HG03565 (cell line): ENCODE results near the gene LZTS3.
"Not testable (repeated sequence)": the region's sequence is repeated elsewhere in the genome, so short reads cannot be mapped to it uniquely, and the experiment has no call there.

ENCODE experiments used
- ATAC-seq: cut with Tn5 transposase; IDR thresholded peaks from one replicate; pipeline ENCODE4 v1.9.1; 2021; ENCODE audit warnings: mild to moderate bottlenecking, moderate library complexity; ENCODE audit not compliant: unreplicated experiment

LZTS3 gene

DNA sequence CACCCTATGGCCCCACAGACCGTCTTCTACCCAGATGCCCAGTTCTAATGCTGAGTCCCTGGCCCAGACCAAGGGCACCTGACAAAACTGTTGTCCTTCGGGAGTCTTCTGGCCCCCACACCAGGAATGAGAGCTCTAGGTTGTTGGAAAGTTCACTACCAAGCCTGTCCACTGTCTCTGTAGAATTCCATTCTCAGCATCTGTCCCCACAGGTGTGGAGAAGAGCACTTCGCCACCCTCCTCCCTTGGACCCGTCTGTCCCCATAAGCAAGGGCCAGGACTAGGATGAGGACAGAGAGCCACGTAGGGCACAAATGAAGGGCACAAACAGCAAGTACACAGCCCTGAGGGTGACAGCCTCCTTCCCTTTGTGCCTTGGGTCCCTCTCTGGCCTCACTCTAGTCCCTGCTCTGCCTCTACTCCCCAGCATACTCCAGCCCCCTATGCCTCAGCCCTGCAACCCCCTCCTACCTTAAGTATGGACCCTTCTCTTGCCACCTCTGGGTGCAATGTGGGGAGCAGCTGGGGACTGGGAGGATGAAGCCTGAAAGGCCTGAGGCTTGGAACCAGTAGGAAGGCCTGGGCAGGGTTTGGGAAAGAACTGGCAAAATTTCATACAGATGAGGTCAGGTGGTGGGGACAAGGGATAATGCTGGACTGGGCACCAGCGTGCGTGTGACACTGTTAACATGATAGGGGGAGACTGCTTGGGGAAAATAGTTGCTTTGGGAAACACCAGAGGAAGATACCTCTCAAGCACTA lies 4.3 kb downstream of the LZTS3 start:
- no peak for ATAC-seq

DNA sequence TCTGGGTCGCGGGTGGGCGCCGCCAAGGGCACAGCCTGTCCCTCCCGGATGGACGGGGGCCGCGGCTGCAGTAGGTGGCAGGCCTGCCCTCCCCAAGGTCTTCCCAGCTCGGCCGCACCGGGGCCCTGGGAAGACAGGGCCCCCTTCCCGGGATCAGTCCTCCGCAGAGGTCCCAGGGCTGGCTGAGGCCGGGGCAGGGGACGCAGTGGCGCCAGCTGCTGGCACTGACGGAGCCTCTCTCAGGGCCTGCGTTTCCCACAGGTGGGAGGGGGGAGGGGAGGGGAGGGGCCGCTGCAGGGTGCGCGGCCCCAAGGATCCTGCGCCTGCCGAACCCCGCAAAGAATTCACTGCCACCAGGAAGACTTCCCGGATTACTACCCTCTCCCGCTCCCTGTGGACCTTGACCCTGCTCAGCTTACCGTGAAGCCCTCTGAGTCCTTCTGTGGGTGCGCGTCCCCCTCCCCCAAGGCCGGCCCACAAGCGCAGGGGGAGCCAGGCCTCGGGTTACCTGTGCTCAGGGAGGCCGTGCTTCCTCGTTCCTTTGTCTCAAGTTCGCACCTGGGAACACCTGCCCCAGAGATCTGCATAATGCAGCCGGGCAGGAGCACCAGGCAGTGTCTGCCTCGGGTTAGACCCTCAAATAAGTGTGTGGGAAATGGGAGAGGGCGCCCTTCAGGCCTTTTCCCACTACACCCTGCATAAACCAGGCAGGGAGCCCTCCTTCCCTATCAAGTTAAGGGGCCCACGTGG lies 5.1 kb downstream of the LZTS3 start:
- ATAC-seq: no peak

DNA sequence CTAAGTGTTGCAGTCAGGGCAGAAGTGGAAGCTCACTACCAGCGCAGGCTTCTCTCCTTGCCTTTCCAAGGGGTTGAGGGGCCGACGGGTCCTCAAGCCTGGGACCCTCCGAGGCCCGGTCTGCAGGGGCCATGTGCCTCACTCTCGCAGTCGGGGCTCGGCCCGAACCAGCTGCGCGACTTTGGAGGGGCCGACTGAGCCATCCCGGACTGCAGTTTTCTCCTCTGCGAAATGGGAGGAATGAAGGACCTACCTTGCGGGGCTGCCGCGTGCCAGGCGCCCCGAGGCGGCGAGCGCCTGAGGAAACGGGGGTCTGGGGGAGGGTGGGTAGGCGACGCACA lies 5.6 kb downstream of the LZTS3 start:
- no peak for ATAC-seq

DNA sequence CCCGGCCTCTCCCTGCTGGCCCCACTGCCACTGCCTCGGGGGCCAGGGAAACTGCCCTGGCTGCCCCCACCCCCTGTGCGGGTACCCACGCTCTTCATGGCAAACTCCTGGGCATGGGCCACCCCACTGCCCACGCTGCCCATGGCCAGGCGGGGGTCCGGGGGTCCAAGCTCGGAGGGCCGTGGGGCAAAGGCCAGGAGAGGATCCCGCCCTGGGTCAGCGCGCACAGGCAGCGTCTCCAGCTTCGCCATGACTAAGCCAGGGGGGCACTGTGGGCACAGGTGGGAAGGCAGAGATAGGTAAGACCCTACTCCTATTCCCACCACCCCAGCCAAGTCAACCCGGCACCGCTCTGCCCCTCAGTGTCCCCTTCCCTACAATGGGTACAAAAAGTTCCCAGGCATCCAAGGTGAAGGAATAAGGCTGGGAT lies 6.4 kb downstream of the LZTS3 start:
- ATAC-seq: no peak

DNA sequence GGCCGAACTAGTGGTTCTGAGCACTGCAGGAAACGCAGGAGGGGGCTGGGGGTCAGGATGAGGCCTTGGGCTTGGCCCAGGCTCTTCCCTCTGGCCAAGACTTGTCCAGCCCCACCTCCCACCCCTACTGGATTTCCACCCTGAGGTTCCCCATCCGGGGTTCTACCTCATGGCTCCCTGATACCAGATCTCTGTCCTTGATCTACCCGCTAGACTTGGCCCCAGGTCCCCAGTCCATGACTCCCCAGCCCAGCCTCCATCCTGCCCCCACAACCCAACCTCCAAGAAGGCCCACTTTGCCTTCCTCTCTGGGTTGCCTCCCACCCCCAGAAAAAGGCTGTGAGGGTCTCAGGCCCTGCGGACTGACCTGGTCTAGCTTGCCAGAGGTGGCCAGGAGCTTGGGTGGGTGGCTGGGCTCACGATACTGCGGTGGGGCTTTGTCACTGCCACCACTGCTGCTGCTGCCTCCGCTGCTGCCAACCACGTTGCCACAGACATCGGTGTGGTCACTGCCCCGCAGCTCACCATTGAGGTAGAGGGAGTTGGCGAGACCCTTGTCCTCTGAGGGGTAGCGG lies 6.9 kb downstream of the LZTS3 start:
- no peak for ATAC-seq

DNA sequence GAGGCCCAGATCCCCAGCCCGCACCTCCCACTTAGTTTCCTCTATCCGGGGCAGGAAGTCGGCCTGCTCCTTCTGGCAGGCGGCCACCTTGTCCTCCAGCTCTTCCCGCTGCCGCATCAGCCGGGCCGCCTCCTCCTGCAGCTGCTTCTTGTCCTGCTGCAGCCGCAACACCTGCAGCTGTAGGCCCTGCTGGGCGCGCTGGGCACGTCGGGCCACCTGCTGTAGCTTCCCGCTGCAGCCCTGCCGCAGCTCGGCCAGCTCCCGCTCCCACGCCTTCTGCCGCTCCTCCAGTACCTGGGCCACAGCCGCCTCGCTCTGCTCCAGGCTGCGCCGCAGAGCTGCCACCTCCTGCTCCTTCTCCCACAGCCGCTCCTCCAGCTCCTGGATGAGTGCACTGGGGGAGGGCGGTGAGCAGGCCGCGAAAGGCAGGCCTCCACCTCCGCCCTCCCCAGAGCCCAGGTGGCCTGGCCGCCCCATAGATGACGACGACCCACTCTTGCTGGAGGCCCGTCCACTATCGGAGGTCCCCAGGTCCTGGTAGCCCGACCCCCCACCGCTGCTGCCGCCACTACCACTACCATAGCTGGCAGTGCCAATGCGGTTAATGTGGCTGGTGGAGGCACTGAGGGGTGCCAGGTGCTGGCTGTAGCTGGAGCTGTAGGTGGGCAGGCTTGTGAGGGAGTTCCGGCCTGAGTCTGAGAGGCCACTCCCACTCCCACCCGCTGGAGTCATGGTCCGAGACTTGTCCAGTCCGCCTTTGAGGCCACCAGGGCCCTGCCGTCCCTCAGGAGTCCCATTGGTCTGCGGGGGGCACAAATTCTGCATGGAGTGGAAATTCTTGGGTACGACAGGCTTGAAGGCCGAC lies 7.6 kb downstream of the LZTS3 start:
- ATAC-seq: no peak

DNA sequence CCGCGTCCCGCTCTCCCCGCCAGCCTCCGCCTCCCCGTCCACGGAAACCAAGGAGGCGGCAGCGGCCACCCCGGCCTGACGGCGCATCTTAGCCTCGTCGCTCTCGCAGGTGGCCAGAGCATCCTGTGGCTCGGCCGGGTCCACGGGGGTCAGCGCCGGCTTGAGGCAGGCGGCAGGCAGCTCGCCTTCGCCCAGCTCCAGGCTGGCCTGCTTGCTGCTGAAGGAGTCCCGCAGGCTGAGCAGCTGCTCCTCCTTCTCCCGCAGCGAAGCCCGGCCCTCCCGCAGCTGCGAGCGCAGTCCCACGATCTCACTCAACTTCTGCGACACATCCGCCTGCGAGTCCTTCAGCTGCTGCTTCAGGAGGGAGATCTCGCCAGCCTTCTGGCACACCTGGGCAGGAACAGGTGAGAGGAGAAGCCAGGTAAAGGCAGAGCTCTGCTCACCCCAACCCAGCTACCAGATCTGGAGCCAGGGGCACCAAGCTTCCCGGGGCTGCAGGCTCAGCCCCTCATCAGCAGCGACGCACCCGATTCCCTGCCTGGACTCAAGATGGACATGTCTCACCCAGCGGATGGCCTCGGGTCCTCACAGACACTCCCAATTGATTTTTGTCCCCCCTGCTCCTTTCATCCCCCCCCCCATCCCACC lies 8.5 kb downstream of the LZTS3 start:
- no peak for ATAC-seq

DNA sequence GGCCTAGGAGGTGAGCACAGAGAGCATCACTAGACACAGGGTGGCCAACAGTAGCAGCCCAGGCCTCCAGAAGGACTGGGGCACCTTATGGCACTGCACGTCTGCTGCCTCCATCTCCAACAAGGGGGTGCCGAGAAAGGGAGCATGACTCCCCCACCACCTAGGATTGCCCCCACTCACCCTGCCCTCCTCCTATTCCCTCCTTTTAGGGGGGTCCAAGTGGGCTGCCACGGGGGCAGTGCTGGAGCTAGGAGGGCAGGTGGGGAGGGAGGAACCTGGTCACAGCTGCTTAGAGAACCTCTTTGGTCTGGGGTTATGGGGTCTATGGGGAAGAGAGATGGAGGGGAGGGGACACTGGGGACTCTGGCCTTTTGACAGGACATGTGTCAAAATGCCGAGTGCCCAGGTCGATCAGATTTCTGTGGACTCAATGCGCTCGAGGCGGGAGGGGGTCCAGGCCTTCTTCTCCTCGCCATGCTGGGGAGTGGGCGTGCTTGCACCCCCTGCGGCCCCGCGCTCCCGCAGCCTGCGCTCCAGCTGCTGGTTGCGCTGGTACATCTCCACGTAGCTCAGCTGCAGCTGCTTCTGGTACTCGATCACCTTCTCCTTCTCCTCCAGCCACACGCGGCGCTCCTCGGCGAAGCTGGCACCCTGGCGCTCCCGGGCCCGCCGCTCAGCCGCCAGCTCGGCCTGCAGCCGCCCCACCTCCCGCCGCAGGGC lies 9.1 kb downstream of the LZTS3 start:
- no peak for ATAC-seq

DNA sequence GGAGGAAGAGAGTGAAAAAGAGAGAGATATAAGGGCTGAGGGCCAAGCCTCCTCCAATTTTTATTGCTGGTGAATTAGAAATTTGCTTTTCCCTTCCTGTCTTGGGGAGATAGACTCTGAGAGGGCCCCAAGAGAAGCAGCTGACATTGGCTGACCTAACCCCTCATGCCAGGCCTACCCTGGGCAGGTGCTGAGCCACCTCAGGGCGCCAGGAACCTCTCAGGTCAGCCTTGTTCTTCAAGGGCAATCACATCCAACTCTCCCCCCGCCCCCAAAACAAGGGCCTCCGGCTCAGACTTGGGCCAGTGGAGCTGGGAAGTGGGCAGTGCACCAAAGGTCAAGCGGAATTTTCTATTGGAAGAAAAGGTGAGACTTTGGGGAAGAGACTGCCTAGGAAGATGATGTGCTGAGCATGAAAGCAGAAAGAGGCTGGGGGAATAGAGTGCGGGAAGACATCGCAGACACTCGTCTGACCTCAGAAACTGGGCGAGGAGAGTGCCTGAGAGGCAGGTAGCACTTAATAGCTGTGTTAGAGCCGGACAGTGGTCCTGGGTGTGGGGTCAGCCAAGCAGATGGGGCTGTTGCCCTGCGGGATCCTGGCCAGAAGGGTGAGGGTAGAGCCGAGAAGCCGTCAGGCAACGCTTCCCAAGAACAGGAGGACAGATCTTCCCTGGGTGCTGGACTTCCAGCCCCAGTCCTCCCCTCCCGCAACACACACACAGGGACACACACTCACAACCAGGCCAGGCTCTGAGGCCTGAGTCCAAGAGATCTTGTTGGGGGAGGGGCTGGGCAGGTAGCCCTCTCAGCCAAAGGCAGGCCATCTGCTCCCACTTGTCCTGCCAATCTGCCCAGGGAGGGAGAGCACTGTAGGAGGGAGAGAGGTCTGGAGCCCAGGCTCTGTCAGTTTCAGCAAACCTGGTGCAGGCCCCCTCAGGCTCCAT lies 10.0 kb downstream of the LZTS3 start:
- ATAC-seq: no peak

DNA sequence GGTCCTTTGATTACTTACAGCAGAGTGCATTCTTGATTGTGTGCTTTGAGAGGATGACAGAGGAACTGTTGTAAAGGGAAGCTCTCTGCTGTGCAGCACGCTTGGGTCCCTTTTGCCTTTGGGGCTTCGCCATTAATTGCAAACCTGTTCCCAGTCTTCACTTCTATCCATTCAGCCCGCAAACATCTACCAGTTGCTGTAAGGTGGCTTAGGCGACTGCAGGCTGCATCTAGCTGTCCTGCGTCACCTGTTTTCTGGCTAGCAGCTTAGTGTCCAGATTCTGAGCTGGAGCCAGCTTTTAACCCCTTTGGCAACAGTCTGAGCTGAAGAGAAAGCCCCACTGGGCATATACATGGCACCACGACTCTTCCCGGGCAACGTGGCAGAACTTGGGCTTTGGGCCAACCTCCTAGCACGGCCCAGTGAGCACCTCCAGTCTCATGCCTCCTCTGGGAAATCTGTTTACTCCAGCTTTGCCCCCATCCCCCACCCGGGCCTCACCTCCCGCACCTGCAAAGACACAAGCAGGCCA lies 11.2 kb downstream of the LZTS3 start:
- ATAC-seq: no peak

DNA sequence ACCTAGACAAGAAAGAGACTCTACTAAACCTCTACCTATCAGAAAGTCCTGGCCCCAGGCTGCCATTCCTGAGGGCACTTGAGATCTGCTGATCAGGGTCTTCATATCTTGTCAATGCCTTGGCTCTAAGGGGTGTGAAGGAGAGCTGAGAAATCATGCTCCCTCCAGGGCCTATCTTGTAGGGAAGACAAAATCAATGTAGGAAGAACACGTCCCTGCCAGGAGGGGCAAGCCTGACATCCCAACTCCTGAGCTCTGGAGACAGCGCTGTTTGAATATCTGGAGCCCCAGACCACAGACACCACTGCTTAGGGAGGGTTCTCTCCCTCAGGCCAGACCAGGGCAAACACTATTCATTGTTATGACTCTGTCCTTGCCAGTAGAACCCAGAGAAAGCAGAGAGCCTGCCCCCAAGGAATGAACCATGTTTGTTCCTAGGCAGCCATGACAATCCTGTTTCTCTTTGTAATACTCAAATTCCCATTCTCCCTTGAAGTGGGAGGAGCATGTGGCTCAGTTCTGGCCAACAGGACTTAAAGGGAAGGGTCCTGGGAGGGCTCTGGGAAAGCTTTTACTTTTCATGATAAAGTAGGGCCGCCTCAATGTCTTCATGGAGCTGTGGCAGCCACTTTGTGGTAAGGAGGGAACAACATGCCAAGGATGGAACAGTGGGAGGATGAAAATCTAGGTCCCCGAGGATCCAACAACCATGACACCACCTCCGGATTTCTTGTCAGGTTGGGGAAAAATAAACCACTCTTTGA lies 11.9 kb downstream of the LZTS3 start:
- ATAC-seq: no peak

DNA sequence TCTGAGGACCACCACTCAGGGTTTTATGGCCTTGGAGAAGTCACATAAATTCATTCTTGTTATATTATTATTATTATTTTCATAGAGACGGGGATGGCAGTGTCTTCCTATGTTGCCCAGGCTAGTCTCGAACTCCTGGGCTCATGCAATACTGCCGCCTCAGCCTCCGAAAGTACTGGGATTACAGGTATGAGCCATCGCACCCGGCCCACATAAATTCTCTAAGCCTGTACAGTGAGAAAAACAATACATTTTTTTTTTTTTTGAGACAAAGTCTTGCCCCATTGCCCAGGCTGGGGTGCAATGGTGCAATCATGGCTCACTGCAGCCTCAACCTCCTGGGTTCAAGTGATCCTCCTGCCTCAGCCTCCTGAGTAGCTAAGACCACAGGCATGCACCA lies 12.9 kb downstream of the LZTS3 start:
- ATAC-seq: no peak

DNA sequence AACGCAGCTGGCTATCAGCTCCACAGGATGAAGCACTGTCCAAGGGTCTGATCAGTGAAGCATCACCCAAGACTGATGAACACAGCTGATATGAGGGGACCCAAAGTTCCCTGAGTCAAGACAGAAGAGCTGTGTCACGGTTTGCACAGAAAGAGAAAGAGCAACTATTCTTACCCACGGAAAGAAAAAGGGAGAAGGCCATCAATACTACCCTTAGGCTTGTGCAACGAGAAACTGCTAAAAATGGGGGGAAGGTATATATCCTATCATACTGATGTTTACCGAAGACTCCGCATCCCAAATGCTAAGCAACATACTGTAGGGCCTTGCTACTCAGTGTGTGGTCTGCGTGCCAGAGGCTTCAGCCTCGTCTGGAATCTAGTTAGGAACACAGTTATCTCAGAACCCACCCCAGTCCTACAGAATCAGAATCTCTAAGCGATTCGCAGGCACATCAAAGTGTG lies 14.3 kb downstream of the LZTS3 start:
- no peak for ATAC-seq

DNA sequence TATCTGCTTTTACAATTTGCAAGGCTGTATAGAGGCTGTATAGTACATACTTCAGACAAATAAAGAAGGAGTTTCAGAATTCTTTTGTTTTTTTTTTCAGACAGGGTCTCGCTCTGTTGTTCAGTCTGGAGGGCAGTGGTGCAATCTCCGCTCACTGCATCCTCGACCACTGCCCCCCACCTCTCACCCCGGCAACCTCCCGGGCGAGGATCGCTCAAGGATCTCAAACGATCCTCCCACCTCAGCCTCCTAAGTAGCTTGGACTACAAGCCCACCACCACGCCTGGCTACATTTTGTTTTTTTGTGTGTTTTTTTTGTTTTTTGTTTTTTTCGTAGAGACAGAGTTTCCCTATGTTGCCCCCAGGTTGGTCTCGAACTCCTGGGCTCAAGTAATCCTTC lies 15.5 kb downstream of the LZTS3 start:
- no peak for ATAC-seq

DNA sequence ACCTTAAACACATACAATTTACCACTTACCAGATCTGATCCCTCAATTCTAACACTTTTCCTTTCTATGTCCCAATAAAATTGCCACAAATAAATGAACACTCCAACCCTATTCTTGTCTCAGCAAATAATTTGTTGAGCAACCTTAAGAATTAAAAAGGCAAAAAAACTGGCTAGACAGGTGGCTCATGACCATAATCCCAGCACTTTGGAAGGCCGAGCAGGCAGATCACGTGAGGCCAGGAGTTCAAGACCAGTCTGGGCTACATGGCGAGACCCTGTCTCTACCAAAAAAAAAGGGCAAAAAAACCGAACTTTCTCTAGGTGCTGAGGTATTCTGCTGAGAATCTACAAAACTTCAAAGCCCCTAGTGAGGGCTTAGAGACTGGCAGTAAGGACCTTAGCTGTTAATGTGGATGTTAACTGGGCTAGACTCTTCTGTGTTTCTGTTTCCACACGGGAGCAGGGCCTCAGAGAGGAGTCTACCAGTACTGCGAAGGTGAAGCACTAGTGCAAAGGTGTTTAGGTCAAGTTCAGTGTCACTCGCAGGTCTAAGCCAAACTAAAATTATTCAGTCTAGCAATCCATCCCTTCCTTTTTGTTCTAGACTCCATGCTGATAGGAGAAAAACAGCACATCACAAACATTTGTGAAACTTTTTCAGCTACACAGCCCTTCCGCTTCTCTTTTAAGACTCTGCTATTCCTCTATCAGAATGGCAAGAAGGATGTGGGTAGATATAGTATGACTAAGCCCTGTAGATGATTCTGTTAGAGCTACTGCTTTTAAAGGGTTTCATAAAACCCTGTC lies 16.3 kb downstream of the LZTS3 start:
- peak; percentile 63 for ATAC-seq

DNA sequence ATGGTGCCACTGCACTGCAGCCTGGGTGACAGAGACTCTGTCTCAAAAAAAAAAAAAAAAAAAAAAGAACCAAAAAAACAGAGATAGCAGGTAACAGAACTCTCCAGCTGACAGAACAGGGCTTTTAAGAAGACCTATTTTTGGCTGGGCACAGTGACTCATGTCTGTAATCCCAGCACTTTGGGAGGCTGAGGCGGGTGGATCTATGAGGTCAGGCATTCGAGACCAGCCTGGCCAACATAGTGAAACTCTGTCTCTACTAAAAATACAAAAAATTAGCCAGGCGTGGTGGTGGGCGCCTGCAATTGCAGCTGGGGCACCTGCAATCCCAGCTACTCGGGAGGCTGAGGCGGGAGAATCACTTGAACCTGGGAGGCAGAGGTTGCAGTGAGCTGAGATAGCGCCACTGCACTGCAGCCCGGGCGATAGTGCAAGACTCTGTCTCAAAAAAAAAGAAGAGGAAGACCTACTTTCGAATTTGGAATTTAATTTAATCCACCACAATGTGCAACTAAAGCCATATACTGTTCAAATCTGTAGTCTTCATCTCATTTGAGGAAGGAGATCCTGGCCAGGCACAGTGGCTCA lies 21.2 kb downstream of the LZTS3 start:
- ATAC-seq: not testable (repeated sequence)

DNA sequence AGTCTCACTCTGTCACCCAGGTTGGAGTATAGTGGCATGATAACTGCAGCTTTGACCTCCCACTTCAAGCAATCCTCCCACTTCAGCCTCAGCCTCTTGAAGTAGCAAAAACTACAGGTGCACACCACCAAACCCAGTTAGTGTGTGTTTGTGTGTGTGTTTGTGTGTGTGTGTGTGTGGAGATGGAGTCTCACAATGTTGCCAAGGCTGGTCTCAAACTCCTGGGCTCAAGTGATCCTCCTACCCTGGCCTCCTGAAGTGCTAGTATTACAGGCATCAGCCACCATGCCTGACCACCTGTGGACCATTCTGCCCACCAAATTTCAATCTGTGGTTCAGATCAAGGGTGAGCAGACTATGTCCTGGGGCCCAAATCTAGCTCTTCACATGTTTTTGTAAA lies 22.4 kb downstream of the LZTS3 start:
- ATAC-seq: no peak
